Loucy (cell line): ENCODE results near the gene KATNIP.

Source experiments
- CTCF ChIP-seq: fragments of 200-600 bp; sonication (generic); conservative IDR thresholded peaks from 2 replicates; pipeline ENCODE4 v1.5.1; 2014; ENCODE audit warnings: mild to moderate bottlenecking, antibody characterized with exemption, low read length
- EZH2phosphoT487 ChIP-seq: fragments of 200-600 bp; IDR thresholded peaks from 2 replicates; pipeline ENCODE4 v1.6.1; 2018; ENCODE audit warnings: antibody characterized with exemption, mild to moderate bottlenecking, moderate library complexity, borderline replicate concordance

- TF ChIP-seq CTCF = no peak
- TF ChIP-seq EZH2phosphoT487 = no peak
Observed at GRCh38 chr16:27571433-27572326, 21.7 kb downstream of the KATNIP start.
